Ectodermal cell (in vitro differentiated cells): ENCODE results near the gene GLB1L3.
A peak's percentile ranks its signal among the peaks of the same experiment; 100 is the strongest.
"Not testable (repeated sequence)": the region's sequence is repeated elsewhere in the genome, so short reads cannot be mapped to it uniquely, and the experiment has no call there.

Experiments used
- H3K27ac ChIP-seq: 2 replicates; pipeline ENCODE4 v1.7.0; 2013; ENCODE audit warnings: mild to moderate bottlenecking, low read depth, low read length; ENCODE audit not compliant: insufficient read depth, poor library complexity, severe bottlenecking
- H3K27me3 ChIP-seq: 2 replicates; pipeline ENCODE4 v1.7.0; 2013; ENCODE audit warnings: mild to moderate bottlenecking, low read length; ENCODE audit not compliant: insufficient read depth, control insufficient read depth, poor library complexity, severe bottlenecking
- H3K36me3 ChIP-seq: one replicate; pipeline ENCODE4 v1.7.0; 2013; ENCODE audit warnings: low read length; ENCODE audit not compliant: control insufficient read depth, insufficient read depth
- H3K4me1 ChIP-seq: one replicate; pipeline ENCODE4 v1.7.0; 2013; ENCODE audit warnings: low read length; ENCODE audit not compliant: control insufficient read depth, insufficient read depth
- H3K4me3 ChIP-seq: 2 replicates; pipeline ENCODE4 v1.7.0; 2013; ENCODE audit warnings: low read depth, low read length, control low read depth; ENCODE audit not compliant: insufficient read depth
- H3K9me3 ChIP-seq: 2 replicates; pipeline ENCODE4 v1.7.0; 2013; ENCODE audit warnings: mild to moderate bottlenecking, low read length, moderate library complexity; ENCODE audit not compliant: control insufficient read depth
- WGBS, 2 experiments: methylation state at CpG; one replicate each; pipeline ENCODE4 v1.1.7; 2013; ENCODE audit warnings: missing lambda C conversion rate in 2 of 2; 5-methylcytosine and 5-hydroxymethylcytosine counted together

The GLB1L3 gene

GRCh38 chr11:134250675-134251074 is 25.5 kb upstream of the GLB1L3 start:
- Histone ChIP-seq H3K4me3 (no peak overlapping the region), H3K9me3 (no peaks in the 10 kb centered on the region), H3K27me3 (no peaks in the 10 kb centered on the region), H3K27ac (no peak overlapping the region), H3K4me1 (peaks cover 9% of the 10 kb centered on the region), H3K36me3 (peaks cover 36% of the 10 kb centered on the region)
- WGBS, 2 experiments = 91 to 93% methylated on average over 2 of the region's 2 CpGs

GRCh38 chr11:134252346-134253187 is 23.6 kb upstream of the GLB1L3 start:
- H3K27me3 ChIP-seq = no peaks in the 10 kb centered on the region
- H3K4me1 ChIP-seq = peaks cover 9% of the 10 kb centered on the region
- H3K4me3 ChIP-seq = peak overlapping the region; percentile 86
- H3K36me3 ChIP-seq = peaks cover 39% of the 10 kb centered on the region
- H3K9me3 ChIP-seq = no peaks in the 10 kb centered on the region
- peak overlapping the region; percentile 46 for H3K27ac ChIP-seq
- WGBS, 2 experiments = 19 to 21% methylated on average over 27 of the region's 27 CpGs

GRCh38 chr11:134253188-134253993 is 22.8 kb upstream of the GLB1L3 start, which contains the start of the genes ACAD8 and THYN1:
Gene ACAD8, plus strand, starts transcription at chr11:134253568. Its CDS starts 33 bp downstream, at chr11:134253601.
Gene THYN1, minus strand, starts transcription at chr11:134253352. Its CDS starts 470 bp downstream, at chr11:134252882.
- peak within 1 kb of the TSS; percentile 86 for H3K4me3 ChIP-seq
- WGBS, 2 experiments = 0 to 1% methylated on average over 70 of the region's 70 CpGs
- H3K27me3 ChIP-seq = no peaks in the 10 kb centered on the region
- H3K9me3 ChIP-seq = no peaks in the 10 kb centered on the region
- H3K27ac ChIP-seq = peak within 1 kb of the TSS; percentile 47
- peaks cover 30% of the 10 kb centered on the region for H3K36me3 ChIP-seq
- H3K4me1 ChIP-seq = peaks cover 9% of the 10 kb centered on the region

- Histone ChIP-seq H3K4me3 (peak overlapping the region; percentile 86), H3K27ac (no peak overlapping the region), H3K27me3 (no peaks in the 10 kb centered on the region), H3K4me1 (peaks cover 9% of the 10 kb centered on the region), H3K36me3 (peaks cover 20% of the 10 kb centered on the region), H3K9me3 (no peaks in the 10 kb centered on the region)
- 91 to 92% methylated on average over 2 to 3 of the region's 3 CpGs for WGBS, 2 experiments
Measured at GRCh38 chr11:134254433-134255183, 21.6 kb upstream of the GLB1L3 start.

- not testable (repeated sequence) for H3K27me3 ChIP-seq
Measured at GRCh38 chr11:134255184-134255561, 21.0 kb upstream of the GLB1L3 start.

GRCh38 chr11:134257101-134257500 is 19.1 kb upstream of the GLB1L3 start:
- Histone ChIP-seq H3K27me3 (no peaks in the 10 kb centered on the region), H3K9me3 (no peaks in the 10 kb centered on the region)
- WGBS, 2 experiments = 93 to 94% methylated on average over 11 of the region's 11 CpGs

More at GRCh38 chr11:134255184-134255561, 21.0 kb upstream of the GLB1L3 start:
- not testable (repeated sequence) for H3K9me3 ChIP-seq, H3K27ac ChIP-seq, H3K4me3 ChIP-seq, H3K4me1 ChIP-seq
- H3K36me3 ChIP-seq = peaks cover 14% of the 10 kb centered on the region
- WGBS, 2 experiments = 88 to 93% methylated on average over 5 of the region's 5 CpGs

GRCh38 chr11:134258577-134258976 is 17.6 kb upstream of the GLB1L3 start:
- H3K4me3 ChIP-seq = no peak overlapping the region
- peaks cover 9% of the 10 kb centered on the region for H3K36me3 ChIP-seq
- 96 to 97% methylated on average over 4 of the region's 4 CpGs for whole genome bisulfite sequencing, 2 experiments
- H3K27me3 ChIP-seq = no peaks in the 10 kb centered on the region
- no peaks in the 10 kb centered on the region for H3K9me3 ChIP-seq
- H3K4me1 ChIP-seq = peaks cover 9% of the 10 kb centered on the region
- H3K27ac ChIP-seq = no peak overlapping the region

More at GRCh38 chr11:134257101-134257500, 19.1 kb upstream of the GLB1L3 start:
- Histone ChIP-seq H3K36me3 (peaks cover 9% of the 10 kb centered on the region), H3K27ac (no peak overlapping the region), H3K4me3 (no peak overlapping the region), H3K4me1 (peaks cover 9% of the 10 kb centered on the region)

GRCh38 chr11:134260503-134260902 is 15.7 kb upstream of the GLB1L3 start:
- peaks cover 9% of the 10 kb centered on the region for H3K36me3 ChIP-seq

GRCh38 chr11:134260983-134261382 is 15.2 kb upstream of the GLB1L3 start:
- no peaks in the 10 kb centered on the region for H3K27me3 ChIP-seq
- H3K27ac ChIP-seq = no peak overlapping the region
- WGBS, 2 experiments = 93 to 95% methylated on average over 16 of the region's 16 CpGs
- H3K4me3 ChIP-seq = no peak overlapping the region
- no peaks in the 10 kb centered on the region for H3K9me3 ChIP-seq
- H3K36me3 ChIP-seq = peaks cover 9% of the 10 kb centered on the region
- no peaks in the 10 kb centered on the region for H3K4me1 ChIP-seq

More at GRCh38 chr11:134260503-134260902, 15.7 kb upstream of the GLB1L3 start:
- no peaks in the 10 kb centered on the region for H3K27me3 ChIP-seq
- no peaks in the 10 kb centered on the region for H3K4me1 ChIP-seq
- no peak overlapping the region for H3K4me3 ChIP-seq
- no peak overlapping the region for H3K27ac ChIP-seq
- H3K9me3 ChIP-seq = no peaks in the 10 kb centered on the region
